ENCODE data around the gene PKHD1.

DNA sequence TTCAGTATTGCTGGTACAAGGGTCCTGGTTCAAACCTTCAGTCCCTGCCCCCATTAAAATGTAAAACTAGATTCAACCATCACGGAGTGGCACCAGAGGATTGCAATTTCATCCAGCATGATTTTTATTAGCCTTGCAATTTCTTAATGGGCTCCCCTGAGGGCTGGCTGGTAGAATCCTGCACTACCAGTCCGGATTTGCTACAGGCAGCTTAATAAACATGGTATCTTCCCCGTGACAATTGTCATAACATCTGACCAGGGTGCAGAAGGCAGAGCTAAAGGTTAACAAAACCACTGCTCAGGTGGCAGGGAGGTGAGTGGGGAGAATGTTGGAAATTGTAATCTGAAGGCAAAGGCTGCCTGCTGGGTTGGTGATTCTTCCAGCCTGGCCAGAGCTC, 94.5 kb downstream of the PKHD1 start:
- TF ChIP-seq, protein P1, sequence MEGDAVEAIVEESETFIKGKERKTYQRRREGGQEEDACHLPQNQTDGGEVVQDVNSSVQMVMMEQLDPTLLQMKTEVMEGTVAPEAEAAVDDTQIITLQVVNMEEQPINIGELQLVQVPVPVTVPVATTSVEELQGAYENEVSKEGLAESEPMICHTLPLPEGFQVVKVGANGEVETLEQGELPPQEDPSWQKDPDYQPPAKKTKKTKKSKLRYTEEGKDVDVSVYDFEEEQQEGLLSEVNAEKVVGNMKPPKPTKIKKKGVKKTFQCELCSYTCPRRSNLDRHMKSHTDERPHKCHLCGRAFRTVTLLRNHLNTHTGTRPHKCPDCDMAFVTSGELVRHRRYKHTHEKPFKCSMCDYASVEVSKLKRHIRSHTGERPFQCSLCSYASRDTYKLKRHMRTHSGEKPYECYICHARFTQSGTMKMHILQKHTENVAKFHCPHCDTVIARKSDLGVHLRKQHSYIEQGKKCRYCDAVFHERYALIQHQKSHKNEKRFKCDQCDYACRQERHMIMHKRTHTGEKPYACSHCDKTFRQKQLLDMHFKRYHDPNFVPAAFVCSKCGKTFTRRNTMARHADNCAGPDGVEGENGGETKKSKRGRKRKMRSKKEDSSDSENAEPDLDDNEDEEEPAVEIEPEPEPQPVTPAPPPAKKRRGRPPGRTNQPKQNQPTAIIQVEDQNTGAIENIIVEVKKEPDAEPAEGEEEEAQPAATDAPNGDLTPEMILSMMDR (IDR thresholded peaks at IDR 0.05; ENCODE audit: low read length) = no peak
- TF ChIP-seq EZH2 (IDR thresholded peaks at IDR 0.05; ENCODE audit: borderline replicate concordance, low read length) = no peak

Data from OCI-LY1 (cell line).